Adipocyte (in vitro differentiated cells): ENCODE results near the gene DENND1A.
A peak's percentile ranks its signal among the peaks of the same experiment; 100 is the strongest.

Experiments
- DNase-seq: peaks from one replicate; pipeline ENCODE4 v3.0.0-alpha.2; 2015; ENCODE audit warnings: low read depth
- H3K27me3 ChIP-seq: replicated peaks from 2 replicates; pipeline ENCODE4 v1.7.0; 2013; ENCODE audit warnings: mild to moderate bottlenecking, low read length, moderate library complexity; ENCODE audit not compliant: control insufficient read depth, insufficient read depth
- H3K36me3 ChIP-seq: 2 replicates; pipeline ENCODE4 v1.7.0; 2013; ENCODE audit warnings: low read length, mild to moderate bottlenecking, moderate library complexity; ENCODE audit not compliant: control insufficient read depth, insufficient read depth, severe bottlenecking
- H3K4me1 ChIP-seq: 2 replicates; pipeline ENCODE4 v1.7.0; 2013; ENCODE audit warnings: mild to moderate bottlenecking, low read length, moderate library complexity; ENCODE audit not compliant: control insufficient read depth, insufficient read depth
- H3K4me3 ChIP-seq: 2 replicates; pipeline ENCODE4 v1.7.0; 2013; ENCODE audit warnings: mild to moderate bottlenecking, low read length, moderate library complexity
- H3K9ac ChIP-seq: 2 replicates; pipeline ENCODE4 v1.7.0; 2013; ENCODE audit warnings: mild to moderate bottlenecking, low read length, moderate library complexity
- H3K9me3 ChIP-seq: 2 replicates; pipeline ENCODE4 v1.7.0; 2013; ENCODE audit warnings: mild to moderate bottlenecking, low read length, moderate library complexity; ENCODE audit not compliant: control insufficient read depth

The DENND1A gene

DNA sequence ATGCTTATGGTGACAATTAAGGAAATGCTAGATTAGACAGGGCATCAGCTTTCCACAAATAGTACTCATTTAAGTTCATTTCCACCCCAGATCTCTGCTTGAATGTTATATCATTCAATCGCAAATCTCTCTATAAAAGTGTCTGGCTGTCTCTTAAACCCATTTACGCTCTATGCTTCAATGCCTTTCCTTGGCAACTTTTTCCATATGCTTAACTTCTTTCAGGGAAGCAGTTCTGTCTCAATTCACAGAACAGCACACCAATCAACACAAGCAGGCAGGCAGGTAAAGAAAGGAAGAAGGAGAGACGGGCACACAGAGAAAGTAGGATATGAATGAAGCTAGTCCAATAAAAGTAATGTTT is 243.1 kb downstream of the DENND1A start:
- Histone ChIP-seq H3K4me3 (no peak overlapping the region), H3K9ac (no peak overlapping the region), H3K9me3 (no peaks in the 10 kb centered on the region), H3K27me3 (no peaks in the 10 kb centered on the region), H3K4me1 (peaks cover 14% of the 10 kb centered on the region), H3K36me3 (no peaks in the 10 kb centered on the region)
- no peak for DNase-seq

DNA sequence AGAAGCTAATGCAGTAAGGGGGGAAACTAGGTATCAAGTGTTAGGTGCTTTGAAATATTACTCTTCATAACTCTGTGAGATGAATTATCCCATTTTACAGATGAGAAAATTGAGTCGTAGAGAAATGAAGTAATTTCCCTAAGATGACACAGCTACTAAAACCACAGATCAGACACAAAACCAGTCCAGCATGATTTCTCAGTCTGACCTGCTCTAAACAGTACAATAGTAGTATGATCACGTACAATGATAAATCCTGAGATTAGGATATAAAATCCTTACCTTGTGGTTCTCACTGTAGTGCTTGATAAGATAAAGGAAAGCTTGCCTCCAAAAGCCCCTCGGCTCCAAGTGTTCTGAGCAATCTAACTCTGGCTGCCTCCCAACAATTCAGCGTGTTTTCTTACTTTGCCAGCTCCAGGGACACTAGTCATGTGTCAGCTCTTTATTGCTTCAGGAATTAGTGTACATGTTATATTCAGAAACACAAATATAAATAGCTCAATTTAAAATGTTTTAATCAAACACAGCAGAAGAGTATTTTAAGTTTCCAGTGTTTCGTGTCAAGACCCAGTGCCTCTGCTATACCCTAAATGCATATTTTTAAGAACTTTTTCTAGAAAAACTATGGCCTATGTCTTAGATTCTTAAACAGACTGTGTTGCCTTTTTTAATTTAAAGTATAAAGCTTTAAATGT is 243.6 kb downstream of the DENND1A start:
- DNase-seq = no peak
- H3K36me3 ChIP-seq = no peaks in the 10 kb centered on the region
- peaks cover 14% of the 10 kb centered on the region for H3K4me1 ChIP-seq
- no peak overlapping the region for H3K9ac ChIP-seq
- H3K4me3 ChIP-seq = no peak overlapping the region
- H3K27me3 ChIP-seq = no peaks in the 10 kb centered on the region
- H3K9me3 ChIP-seq = no peaks in the 10 kb centered on the region

DNA sequence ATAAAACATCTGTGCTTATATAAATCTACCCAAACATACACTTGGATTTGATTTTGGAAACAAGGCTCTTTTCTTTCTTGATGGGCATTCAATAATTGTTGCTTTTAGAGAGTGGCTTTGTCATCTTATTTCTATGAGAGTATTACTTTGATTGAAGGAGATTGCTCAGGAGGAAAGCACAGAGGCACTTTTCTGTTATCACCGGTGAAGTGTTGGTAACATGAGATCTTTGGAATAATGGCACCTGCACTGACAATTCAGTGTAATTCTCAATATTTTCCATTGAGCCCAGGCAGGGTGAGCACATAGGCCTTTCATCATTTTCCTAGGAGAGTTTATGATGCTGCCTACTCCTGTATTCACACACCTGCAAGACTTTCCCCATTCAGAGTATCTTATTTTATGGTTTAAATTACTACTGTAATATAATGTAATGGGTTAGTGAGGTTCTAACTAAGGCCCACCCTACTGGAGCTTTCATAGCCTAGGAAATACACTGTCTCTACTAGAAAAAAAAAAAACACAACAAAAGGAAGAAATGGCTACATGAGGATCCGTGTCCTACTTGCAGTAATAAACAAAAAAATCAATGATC is 244.3 kb downstream of the DENND1A start:
- Histone ChIP-seq H3K4me3 (no peak overlapping the region), H3K27me3 (no peaks in the 10 kb centered on the region), H3K9me3 (no peaks in the 10 kb centered on the region), H3K4me1 (peaks cover 14% of the 10 kb centered on the region), H3K9ac (no peak overlapping the region), H3K36me3 (no peaks in the 10 kb centered on the region)
- no peak for DNase-seq

DNA sequence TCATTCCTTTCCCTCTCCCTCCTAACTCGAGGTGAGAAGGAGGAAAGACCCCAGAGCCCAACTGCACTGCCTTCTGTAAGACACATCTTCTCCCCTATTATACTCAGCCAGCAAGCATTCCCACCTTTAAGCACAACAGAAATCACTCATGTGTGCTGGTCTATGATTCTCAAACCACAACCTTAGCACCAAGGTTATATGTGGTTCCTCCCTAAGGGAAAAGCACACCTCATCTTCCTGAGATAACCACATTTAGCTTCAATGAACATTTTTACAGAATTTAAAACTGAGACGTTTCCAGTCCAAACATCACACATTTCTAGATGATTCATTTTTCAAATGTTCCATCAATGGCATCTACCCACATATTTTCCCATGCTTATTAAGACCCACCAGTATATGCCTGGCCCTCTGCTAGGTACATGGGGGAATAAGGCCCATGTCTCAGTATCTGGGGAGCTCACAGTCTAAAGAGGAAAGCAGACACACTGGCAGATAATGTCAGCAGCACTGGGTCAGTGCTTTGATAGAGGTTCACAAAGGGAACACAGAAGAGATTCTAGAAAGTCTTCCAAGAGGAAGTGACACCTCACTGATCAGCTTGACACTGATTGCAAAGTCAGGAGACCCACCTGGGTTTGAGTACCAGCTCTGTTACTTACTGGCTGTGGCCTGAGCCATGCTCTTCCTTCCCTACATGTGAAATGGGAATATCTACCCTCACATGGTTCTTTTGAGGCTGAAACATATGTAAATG is 245.4 kb downstream of the DENND1A start:
- Histone ChIP-seq H3K9me3 (no peaks in the 10 kb centered on the region), H3K4me1 (peaks cover 14% of the 10 kb centered on the region), H3K4me3 (no peak overlapping the region), H3K36me3 (no peaks in the 10 kb centered on the region), H3K27me3 (no peaks in the 10 kb centered on the region), H3K9ac (no peak overlapping the region)
- no peak for DNase-seq

DNA sequence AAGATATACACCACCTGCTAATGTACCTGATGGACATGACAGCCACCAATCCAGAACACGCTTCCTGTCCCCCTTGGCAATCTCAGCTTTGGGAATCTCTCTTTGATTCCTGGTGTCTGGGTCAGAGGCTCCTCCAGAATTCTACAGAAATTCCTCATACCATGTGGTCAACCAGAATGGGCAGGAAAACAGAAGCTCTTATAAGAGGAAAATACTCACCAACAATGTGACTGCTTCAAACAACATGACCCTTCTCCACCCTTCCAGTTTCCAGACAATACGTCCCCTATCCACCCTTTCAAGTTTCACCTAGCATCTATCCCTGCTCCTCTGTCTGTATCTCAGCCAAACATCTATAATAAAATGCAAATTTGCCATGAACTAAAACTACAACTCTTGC is 247.2 kb downstream of the DENND1A start:
- H3K9ac ChIP-seq = no peak overlapping the region
- H3K27me3 ChIP-seq = no peaks in the 10 kb centered on the region
- no peaks in the 10 kb centered on the region for H3K36me3 ChIP-seq
- no peak for DNase-seq
- H3K4me3 ChIP-seq = no peak overlapping the region
- peaks cover 14% of the 10 kb centered on the region for H3K4me1 ChIP-seq
- H3K9me3 ChIP-seq = no peaks in the 10 kb centered on the region

DNA sequence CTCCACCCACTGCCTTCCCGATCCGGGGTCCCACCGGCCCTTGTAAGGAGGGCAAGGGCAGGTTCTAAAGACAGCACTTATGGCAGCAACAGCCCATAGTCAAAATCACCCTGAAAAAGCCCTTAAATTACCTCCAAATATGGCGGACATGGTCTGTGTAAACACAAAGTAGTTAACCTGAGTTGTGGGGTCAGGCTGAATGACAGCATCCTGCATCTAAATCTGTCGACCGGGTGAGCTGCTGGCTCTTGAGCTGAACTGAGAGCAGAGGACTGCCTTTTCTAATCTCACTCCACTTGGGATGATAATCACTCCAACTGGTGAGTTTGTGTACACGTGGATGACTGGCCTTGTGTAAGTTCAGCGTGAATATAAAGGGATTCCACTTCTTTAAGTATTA is 249.6 kb downstream of the DENND1A start:
- H3K4me1 ChIP-seq = no peaks in the 10 kb centered on the region
- no peak for DNase-seq
- H3K9ac ChIP-seq = no peak overlapping the region
- no peaks in the 10 kb centered on the region for H3K36me3 ChIP-seq
- no peaks in the 10 kb centered on the region for H3K9me3 ChIP-seq
- H3K27me3 ChIP-seq = no peaks in the 10 kb centered on the region
- H3K4me3 ChIP-seq = no peak overlapping the region

DNA sequence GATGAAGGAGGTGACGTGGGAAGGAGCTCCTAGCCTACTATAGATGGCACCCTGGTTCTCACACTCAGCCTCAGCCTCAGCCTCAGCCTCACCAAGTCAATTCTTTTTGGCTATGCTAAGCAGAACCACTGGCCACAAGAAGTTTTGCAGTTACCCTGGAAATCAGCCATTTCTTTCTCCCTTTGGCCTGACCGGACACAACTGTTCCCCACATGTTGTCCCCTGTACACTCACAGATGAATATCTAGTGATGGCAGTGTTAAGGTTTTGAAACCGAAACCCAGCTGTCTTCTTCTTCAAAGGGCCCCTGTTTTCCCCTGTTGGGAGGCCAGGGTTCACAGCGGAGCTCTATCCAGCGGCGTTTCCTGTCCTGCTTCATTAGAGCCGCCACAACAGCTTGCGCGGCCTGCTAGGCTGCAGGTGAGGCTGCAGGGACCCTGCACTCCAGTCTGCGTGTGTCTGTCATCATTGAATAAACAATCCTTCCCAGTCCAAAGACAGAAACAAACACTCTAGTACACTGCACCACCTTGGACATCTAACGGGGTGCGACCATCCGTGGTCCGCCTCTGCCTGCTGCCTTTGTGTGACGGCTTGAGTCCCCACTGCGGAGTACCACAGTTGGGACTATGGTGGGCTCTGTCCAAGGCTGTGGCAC is 250.5 kb downstream of the DENND1A start:
- no peaks in the 10 kb centered on the region for H3K9me3 ChIP-seq
- H3K9ac ChIP-seq = no peak overlapping the region
- no peak overlapping the region for H3K4me3 ChIP-seq
- no peaks in the 10 kb centered on the region for H3K27me3 ChIP-seq
- no peaks in the 10 kb centered on the region for H3K4me1 ChIP-seq
- H3K36me3 ChIP-seq = no peaks in the 10 kb centered on the region
- DNase-seq = no peak

DNA sequence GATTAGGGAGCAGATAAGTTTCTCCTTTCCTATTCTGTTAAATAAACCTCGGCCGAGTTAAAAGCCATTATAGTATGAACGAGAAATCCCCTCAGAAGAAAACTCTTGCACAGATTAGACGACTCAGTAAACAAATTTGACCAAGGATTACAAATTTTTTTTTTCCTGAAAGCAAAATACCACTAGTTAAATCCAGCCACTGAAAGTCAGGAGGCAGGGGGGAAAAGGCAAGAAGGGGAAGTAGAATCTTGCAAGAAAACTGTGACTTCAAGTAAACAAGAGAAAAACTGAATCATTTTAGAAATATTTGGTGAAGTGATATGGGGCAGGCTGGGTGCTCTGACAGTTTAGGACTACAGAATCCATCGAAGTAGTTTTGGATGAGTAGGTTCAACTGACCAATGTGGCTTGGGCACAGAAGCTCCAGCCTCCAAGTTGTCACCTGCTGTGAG is 251.0 kb downstream of the DENND1A start:
- Histone ChIP-seq H3K9me3 (no peaks in the 10 kb centered on the region), H3K36me3 (no peaks in the 10 kb centered on the region), H3K4me1 (no peaks in the 10 kb centered on the region), H3K27me3 (no peaks in the 10 kb centered on the region), H3K9ac (no peak overlapping the region), H3K4me3 (no peak overlapping the region)
- DNase-seq = peak; percentile 29

DNA sequence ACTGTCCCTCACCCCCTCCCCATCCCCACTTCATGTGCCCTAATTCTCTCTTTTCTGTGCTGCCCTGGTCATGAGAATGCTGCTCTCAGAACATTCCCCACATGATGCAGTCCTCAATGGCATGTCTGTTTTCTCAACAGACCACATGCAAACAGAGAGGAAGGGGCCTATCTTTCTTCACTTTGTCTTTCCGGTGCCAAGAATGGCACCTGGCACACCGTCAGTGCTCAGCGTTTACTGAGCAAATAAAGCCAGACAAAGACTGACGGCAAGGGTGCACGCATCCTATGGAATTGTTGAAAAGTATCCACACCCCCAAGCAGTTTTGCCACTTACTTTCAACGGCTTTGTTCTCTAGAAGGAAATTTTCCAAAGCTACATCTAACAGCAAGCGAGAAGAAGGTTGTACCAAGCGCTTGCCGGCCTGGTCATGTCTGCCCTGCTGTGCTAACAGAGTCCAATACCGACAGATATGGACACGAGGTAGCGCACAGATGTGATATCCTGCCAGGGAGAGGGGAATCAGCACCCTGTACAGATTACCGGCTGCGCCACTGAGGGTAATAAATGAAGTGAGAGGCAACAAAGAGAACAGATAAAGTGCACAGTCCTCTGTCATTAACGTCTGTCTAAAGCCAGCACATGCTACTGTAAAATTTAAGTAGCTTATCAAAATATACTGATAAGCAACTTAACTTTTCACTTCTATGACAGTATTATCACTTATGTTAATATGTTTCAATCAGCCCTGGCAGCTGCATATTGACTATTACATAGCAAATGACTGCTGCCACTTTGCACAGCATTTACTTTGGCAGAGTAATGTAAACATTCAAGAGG is 251.7 kb downstream of the DENND1A start:
- Histone ChIP-seq H3K9me3 (peaks cover 3% of the 10 kb centered on the region), H3K9ac (no peak overlapping the region), H3K36me3 (peaks cover 2% of the 10 kb centered on the region), H3K4me1 (no peaks in the 10 kb centered on the region), H3K27me3 (no peaks in the 10 kb centered on the region), H3K4me3 (no peak overlapping the region)
- no peak for DNase-seq

DNA sequence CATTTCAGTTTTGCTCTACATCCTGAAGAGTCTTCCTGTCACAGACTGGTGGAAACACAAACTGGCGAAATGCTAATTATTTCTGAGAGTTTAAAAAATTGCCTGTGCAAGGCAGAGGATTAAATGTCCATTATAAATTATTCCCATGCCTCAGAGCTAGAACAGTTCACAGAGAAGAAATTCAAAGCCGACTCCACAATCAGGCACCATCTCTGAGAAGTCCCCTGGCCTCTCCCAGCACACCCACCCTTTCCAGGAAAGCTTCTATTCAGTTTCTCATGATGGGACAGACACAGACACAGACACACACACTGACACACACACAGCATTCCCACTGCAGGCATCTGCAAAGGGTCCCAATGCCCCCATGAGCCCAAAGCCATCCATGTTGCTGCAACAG is 253.1 kb downstream of the DENND1A start:
- H3K4me1 ChIP-seq = no peaks in the 10 kb centered on the region
- H3K27me3 ChIP-seq = no peaks in the 10 kb centered on the region
- peaks cover 12% of the 10 kb centered on the region for H3K9me3 ChIP-seq
- H3K4me3 ChIP-seq = no peak overlapping the region
- no peak overlapping the region for H3K9ac ChIP-seq
- DNase-seq = no peak
- peaks cover 6% of the 10 kb centered on the region for H3K36me3 ChIP-seq
